Psoas muscle (tissue), 8 donors: Measurements from ENCODE around the gene ANTXR1. TPM values are rescaled to one million over a fixed set of nuclear protein-coding genes. Genes with fewer than 3 reads are reported as not detected.

ENCODE experiments used
- ATAC-seq, 4 donors: fragments of 200-7000 bp; cut with Tn5 transposase; one replicate each; pipeline ENCODE4 v1.9.1; 2020; ENCODE audit warnings: moderate library complexity in 3 of 4, mild to moderate bottlenecking in 2 of 4
- DNase-seq, 2 donors: peaks; one replicate each; pipeline ENCODE4 v3.0.0-alpha.2; 2020
- H3K27ac ChIP-seq: fragments of 200-600 bp; one replicate; pipeline ENCODE4 v1.8.0; 2022
- H3K27me3 ChIP-seq, 3 donors: fragments of 200-600 bp in 1 of 3; one replicate each; pipeline versions ENCODE4 v1.6.1 to v1.8.0; 2013 to 2022; ENCODE audit warnings: low read length in 2 of 3, mild to moderate bottlenecking in 2 of 3, moderate library complexity in 1 of 3; ENCODE audit not compliant: insufficient read depth in 3 of 3
- H3K36me3 ChIP-seq, 2 donors: fragments of 200-600 bp in 1 of 2; one replicate each; pipeline versions ENCODE4 v1.6.1 to v1.8.0; 2013 to 2022; ENCODE audit warnings: low read depth in 1 of 2, mild to moderate bottlenecking in 1 of 2, moderate library complexity in 1 of 2; ENCODE audit not compliant: insufficient read depth in 1 of 2
- H3K4me1 ChIP-seq: fragments of 200-600 bp; one replicate; pipeline ENCODE4 v1.8.0; 2022
- H3K4me3 ChIP-seq: fragments of 200-600 bp; one replicate; pipeline ENCODE4 v1.8.0; 2022; ENCODE audit warnings: mild to moderate bottlenecking
- H3K9me3 ChIP-seq: fragments of 200-600 bp; one replicate; pipeline ENCODE4 v1.8.0; 2022
- CTCF ChIP-seq: fragments of 200-600 bp; IDR thresholded peaks from one replicate; pipeline ENCODE4 v1.8.0; 2022; ENCODE audit warnings: antibody characterized with exemption
- WGBS, 3 donors: extraction: QIAGEN DNeasy Blood & Tissue Kit; methylation state at CpG; one replicate each; pipeline versions ENCODE4 v1.1.6 to v1.1.7; 2013; 5-methylcytosine and 5-hydroxymethylcytosine counted together
- intact Hi-C, 2 donors: fragments of 100-400 bp; cut with DNase I; formaldehyde crosslinking; loops; one replicate each; pipeline versions ENCODE4 v1.11.0 to v1.14.2; 2022
- polyA plus RNA-seq, 3 donors: library from polyadenylated mRNA; stranded (reverse); fragments of 200-250 nt; gene quantifications; one replicate each; pipeline ENCODE4 v1.2.3, GENCODE V29; 2013
- total RNA-seq, 4 donors: library from RNA; stranded (reverse); fragmentation: NEBNext Ultra II Directional in 2 of 4; extraction: Animal tissue kit (Norgen Biotek cat#: 25700) in 2 of 4; gene quantifications; one replicate each; pipeline versions ENCODE4 v1.2.1 to v1.2.4, GENCODE V29; 2021 to 2023
- donor health status: healthy with polysubstance abuse.
- donor health status: DM: no; HTN: no; CAD: no; lungs with moderate emphysema.
- donor health status: Bipolar disorder and iron deficiency.
- donor health status: healthy.
- donor health status: DM: yes; HTN: yes; CAD: no.
- donor health status: DM: no; HTN: no; CAD: no.
- donor health status: DM: no; HTN: no; CAD: no.
- donor health status: DM: yes; HTN: yes; CAD: no.

Gene ANTXR1
- total and polyA plus RNA-seq, 7 donors: 3.7 to 24.3 (median 10.9) TPM

- WGBS, 3 donors: 37 to 59% (median 44%) methylated on average over 6 of the region's 6 CpGs
- DNase-seq (no peak), ATAC-seq (no peak)
- no peaks in the 10 kb centered on the region for H3K27me3 ChIP-seq
- no peaks in the 10 kb centered on the region for H3K36me3 ChIP-seq
- H3K4me3 ChIP-seq: no peak overlapping the region
- H3K27ac ChIP-seq: no peak overlapping the region
- intact Hi-C loops: no loop called here
- no peak for TF ChIP-seq CTCF
- H3K4me1 ChIP-seq: no peaks in the 10 kb centered on the region
- no peaks in the 10 kb centered on the region for H3K9me3 ChIP-seq
Measured at GRCh38 chr2:69237070-69237670, 224.2 kb downstream of the ANTXR1 start.

DNA sequence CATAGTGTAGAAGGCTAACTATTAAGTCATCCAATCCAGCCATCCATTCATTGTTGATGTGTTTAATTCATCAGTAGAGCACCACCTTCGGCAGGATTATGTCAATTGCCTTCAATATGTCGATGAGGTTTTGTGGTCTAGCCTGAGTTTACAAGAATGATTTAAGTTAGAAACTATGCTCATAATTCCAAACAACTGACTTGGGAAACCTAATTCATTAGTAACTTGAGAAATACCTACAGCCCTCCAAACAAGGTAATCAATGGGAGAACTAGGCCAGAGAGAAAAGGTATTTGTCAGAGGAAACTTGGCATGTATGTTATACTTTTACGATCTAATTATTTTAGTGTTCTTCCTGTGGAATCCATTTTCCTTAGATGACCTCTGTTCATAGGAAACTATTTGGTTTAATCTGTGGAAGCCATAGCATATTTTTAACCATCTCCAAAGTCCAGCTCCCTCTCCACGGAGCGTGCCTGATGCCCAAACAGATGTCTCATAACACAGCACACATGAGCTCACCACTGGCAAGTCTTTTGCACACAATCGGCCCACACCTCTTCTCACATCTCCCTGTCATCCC lies 225.6 kb downstream of the ANTXR1 start:
- Histone ChIP-seq H3K27ac (no peak overlapping the region), H3K27me3 (no peaks in the 10 kb centered on the region), H3K4me1 (no peaks in the 10 kb centered on the region), H3K4me3 (no peak overlapping the region), H3K9me3 (no peaks in the 10 kb centered on the region), H3K36me3 (no peaks in the 10 kb centered on the region)
- intact Hi-C loops: loop anchor here in 1 of 2 donors (1.0 kb wide), 1 partner anchor 28 kb away; no protein-coding TSS in a partner anchor
- TF ChIP-seq CTCF: no peak
- DNase-seq (no peak), ATAC-seq (no peak)
- WGBS, 3 donors: 39 to 53% (median 44%) methylated on average over 6 of the region's 6 CpGs

GRCh38 chr2:69241093-69241492 lies 228.1 kb downstream of the ANTXR1 start:
- no peak overlapping the region for H3K27ac ChIP-seq
- WGBS, 3 donors: 27 to 44% (median 27%) methylated on average over 7 of the region's 7 CpGs
- H3K27me3 ChIP-seq: no peaks in the 10 kb centered on the region
- no peak for TF ChIP-seq CTCF
- ATAC-seq (peak in 1 of 4 donors; percentile 41), DNase-seq (no peak)
- H3K4me3 ChIP-seq: no peak overlapping the region
- intact Hi-C loops: no loop called here
- H3K9me3 ChIP-seq: no peaks in the 10 kb centered on the region
- H3K36me3 ChIP-seq: peaks cover 3 to 6% of the 10 kb centered on the region in 2 donors
- H3K4me1 ChIP-seq: no peaks in the 10 kb centered on the region

DNA sequence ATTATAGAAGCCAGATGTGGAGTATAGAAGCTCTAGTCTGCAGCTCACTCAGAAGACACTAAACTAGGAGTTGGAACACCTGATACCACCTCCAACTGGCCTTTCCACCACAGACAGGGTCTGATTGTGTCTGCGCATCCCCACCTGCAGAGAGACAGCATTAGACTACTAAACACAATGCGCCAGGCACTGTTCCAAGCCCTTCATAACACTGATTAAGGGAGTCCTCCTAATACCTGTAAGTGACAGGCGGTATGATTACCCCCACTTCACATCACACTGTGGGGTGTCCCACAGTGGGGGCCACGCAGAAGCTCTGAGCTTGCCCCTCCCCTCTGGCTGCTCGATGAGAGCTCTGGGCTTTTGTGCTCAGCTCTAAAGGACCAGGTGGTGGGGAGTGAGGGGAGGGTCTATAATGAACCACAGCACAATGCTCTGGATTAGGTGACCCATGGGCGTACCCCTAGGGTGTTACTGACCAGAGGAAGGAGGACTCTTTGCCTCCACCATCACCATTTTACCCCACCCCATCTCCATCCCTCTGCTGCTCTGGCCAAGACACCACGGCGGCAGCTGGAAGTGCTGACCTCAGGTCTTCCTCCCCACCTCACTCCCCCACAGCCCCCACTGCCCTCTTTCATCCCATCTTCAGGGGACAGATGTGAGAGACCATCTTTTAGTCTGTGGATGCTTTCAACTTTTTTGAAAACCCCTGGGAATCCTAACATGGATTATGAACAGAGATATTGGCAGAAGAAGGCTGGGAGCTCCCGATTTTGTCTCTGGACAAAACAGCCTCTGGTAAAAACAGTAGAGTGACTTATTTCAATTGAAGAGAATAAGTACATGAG lies 228.9 kb downstream of the ANTXR1 start:
- Histone ChIP-seq H3K4me3 (no peak overlapping the region), H3K36me3 (peaks cover 3 to 9% of the 10 kb centered on the region in 2 donors), H3K27me3 (no peaks in the 10 kb centered on the region), H3K27ac (no peak overlapping the region), H3K9me3 (no peaks in the 10 kb centered on the region), H3K4me1 (no peaks in the 10 kb centered on the region)
- 57 to 62% (median 62%) methylated on average over 9 of the region's 9 CpGs for WGBS, 3 donors
- intact Hi-C loops: no loop called here
- TF ChIP-seq CTCF: no peak
- DNase-seq: no peak
- ATAC-seq: no peak
